DND-41 (cell line): ENCODE results near the gene AQP5.

Experiments
- ATAC-seq: fragments of 200-7000 bp; cut with Tn5 transposase; 3 replicates; pipeline ENCODE4 v1.9.1; 2021; ENCODE audit warnings: low read depth; ENCODE audit not compliant: insufficient read depth
- DNase-seq: peaks from one replicate; pipeline ENCODE4 v3.0.0-alpha.2; 2020
- H2AFZ ChIP-seq: 2 replicates; pipeline ENCODE4 v1.6.0; 2012; ENCODE audit warnings: low read depth, low read length
- H3K27ac ChIP-seq: 2 replicates; pipeline ENCODE4 v1.5.1; 2012; ENCODE audit warnings: low read length, inconsistent platforms
- H3K27me3 ChIP-seq: fragments of 200-600 bp; sonication (generic); 2 replicates; pipeline ENCODE4 v1.6.0; 2012; ENCODE audit warnings: low read length, mild to moderate bottlenecking, inconsistent platforms; ENCODE audit not compliant: insufficient read depth, poor library complexity
- H3K36me3 ChIP-seq: 2 replicates; pipeline ENCODE4 v1.5.1; 2012; ENCODE audit warnings: low read length, inconsistent platforms; ENCODE audit not compliant: insufficient read depth
- H3K4me1 ChIP-seq: 2 replicates; pipeline ENCODE4 v1.5.1; 2012; ENCODE audit warnings: mild to moderate bottlenecking, low read length; ENCODE audit not compliant: insufficient read depth
- H3K4me2 ChIP-seq: 2 replicates; pipeline ENCODE4 v1.6.0; 2012; ENCODE audit warnings: mild to moderate bottlenecking, moderate library complexity, low read length, inconsistent platforms; ENCODE audit not compliant: insufficient read depth
- H3K4me3 ChIP-seq, 2 experiments: fragments of 200-600 bp in 1 of 2; shearing (Covaris generic) in 1 of 2; 2 replicates each; pipeline ENCODE4 v1.5.1; 2012 to 2016; ENCODE audit warnings: inconsistent platforms in 2 of 2, low read length in 2 of 2, mild to moderate bottlenecking in 2 of 2, low read depth in 1 of 2, moderate library complexity in 1 of 2
- H3K79me2 ChIP-seq: 2 replicates; pipeline ENCODE4 v1.6.0; 2012; ENCODE audit warnings: low read length, inconsistent platforms; ENCODE audit not compliant: insufficient read depth
- H3K9ac ChIP-seq: 2 replicates; pipeline ENCODE4 v1.6.0; 2012; ENCODE audit warnings: low read depth, mild to moderate bottlenecking, inconsistent platforms, low read length, moderate library complexity
- H3K9me3 ChIP-seq: 2 replicates; pipeline ENCODE4 v1.5.1; 2012; ENCODE audit warnings: low read length, moderate library complexity, mild to moderate bottlenecking, inconsistent platforms; ENCODE audit not compliant: insufficient read depth, severe bottlenecking
- H4K20me1 ChIP-seq: 2 replicates; pipeline ENCODE4 v1.6.0; 2012; ENCODE audit warnings: low read length; ENCODE audit not compliant: insufficient read depth
- EZH2 ChIP-seq: IDR thresholded peaks from 3 replicates; pipeline ENCODE4 v1.6.1; 2012; ENCODE audit warnings: borderline replicate concordance, low read depth, mild to moderate bottlenecking, moderate library complexity, low read length, inconsistent platforms; ENCODE audit not compliant: severe bottlenecking
- TF ChIP-seq, protein P1 (sequence below): IDR thresholded peaks from 2 replicates; pipeline ENCODE4 v1.5.1; 2012; ENCODE audit warnings: borderline replicate concordance, low read length, moderate library complexity, mild to moderate bottlenecking; ENCODE audit not compliant: poor library complexity, severe bottlenecking; ENCODE audit errors: extremely low read depth

Gene AQP5

DNA sequence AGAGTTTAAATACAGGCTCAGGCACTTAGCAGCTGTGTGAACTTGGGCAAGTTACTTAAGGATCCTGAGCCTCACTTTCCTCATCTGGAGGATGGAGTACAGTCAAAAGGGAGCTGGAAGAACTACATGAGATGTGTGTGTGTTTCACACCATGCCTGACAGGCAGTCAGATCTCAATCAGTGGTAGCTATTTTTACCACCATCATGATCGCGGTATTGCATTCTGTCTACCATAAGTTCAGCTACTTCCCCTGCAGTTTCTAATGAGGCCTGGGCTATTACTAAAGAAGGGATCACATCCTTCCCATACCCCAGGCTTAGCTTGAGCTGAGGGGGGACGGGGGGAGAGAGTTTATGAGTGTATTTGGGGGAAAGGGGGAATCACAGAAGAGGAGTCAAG is 18.1 kb downstream of the AQP5 start:
- Histone ChIP-seq H3K27ac (no peak overlapping the region), H2AFZ (no peak overlapping the region), H3K4me3 (no peak overlapping the region), H3K4me2 (no peak overlapping the region), H3K79me2 (no peaks in the 10 kb centered on the region), H3K4me1 (no peaks in the 10 kb centered on the region), H3K9ac (no peak overlapping the region), H3K27me3 (no peaks in the 10 kb centered on the region), H3K36me3 (no peaks in the 10 kb centered on the region), H4K20me1 (peaks cover 4% of the 10 kb centered on the region; the same call in 1 of the 2 replicates), H3K9me3 (no peaks in the 10 kb centered on the region)
- no peak for TF ChIP-seq EZH2
- TF ChIP-seq, protein P1, sequence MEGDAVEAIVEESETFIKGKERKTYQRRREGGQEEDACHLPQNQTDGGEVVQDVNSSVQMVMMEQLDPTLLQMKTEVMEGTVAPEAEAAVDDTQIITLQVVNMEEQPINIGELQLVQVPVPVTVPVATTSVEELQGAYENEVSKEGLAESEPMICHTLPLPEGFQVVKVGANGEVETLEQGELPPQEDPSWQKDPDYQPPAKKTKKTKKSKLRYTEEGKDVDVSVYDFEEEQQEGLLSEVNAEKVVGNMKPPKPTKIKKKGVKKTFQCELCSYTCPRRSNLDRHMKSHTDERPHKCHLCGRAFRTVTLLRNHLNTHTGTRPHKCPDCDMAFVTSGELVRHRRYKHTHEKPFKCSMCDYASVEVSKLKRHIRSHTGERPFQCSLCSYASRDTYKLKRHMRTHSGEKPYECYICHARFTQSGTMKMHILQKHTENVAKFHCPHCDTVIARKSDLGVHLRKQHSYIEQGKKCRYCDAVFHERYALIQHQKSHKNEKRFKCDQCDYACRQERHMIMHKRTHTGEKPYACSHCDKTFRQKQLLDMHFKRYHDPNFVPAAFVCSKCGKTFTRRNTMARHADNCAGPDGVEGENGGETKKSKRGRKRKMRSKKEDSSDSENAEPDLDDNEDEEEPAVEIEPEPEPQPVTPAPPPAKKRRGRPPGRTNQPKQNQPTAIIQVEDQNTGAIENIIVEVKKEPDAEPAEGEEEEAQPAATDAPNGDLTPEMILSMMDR = no peak
- ATAC-seq (no peak), DNase-seq (no peak)

DNA sequence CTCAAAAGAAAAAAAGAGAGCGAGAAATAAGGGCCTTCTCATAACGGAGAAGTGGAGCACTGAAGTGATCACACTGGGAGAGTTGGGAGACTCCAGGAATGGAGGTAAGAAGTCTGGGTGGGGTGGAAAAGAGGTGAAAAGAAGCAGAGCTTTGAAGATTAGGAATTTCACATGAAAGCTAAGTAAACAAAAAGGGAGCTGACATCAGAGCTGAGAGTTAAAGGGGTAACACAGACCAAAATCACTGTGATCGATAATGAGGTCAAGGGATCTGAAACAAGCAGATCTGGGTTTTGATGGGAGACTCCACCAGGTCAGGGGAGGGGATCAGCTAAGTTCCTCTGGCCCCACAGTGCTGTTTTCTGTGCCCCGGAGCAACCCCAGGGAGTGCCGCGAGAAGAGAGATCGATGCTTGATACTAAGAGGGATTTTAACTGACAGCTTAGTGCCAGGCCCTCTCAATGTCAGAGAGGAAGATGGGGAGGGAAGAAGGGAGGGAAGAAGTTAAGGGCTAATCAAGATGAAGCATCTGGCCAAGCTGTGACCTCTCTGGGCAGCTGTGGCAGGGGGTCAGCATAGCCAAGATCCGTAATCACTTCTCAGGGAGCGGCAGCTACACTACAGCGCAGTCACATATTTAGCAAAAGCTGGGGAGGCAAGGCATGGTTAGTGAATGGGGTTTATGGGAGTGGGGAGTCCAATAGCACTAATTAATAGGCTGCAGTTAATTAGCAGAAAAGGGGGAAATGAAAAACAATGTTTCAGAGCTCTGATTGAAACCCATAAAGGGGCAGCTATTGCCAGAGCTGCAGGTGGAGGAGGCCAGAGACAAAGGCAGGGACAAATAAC is 19.1 kb downstream of the AQP5 start:
- no peaks in the 10 kb centered on the region for H3K27me3 ChIP-seq
- no peaks in the 10 kb centered on the region for H3K36me3 ChIP-seq
- no peaks in the 10 kb centered on the region for H3K9me3 ChIP-seq
- no peak overlapping the region for H3K4me2 ChIP-seq
- no peaks in the 10 kb centered on the region for H3K4me1 ChIP-seq
- ATAC-seq = no peak
- H3K4me3 ChIP-seq = no peak overlapping the region
- no peak overlapping the region for H2AFZ ChIP-seq
- no peaks in the 10 kb centered on the region for H3K79me2 ChIP-seq
- TF ChIP-seq, protein P1 = no peak
- no peak for TF ChIP-seq EZH2
- no peak overlapping the region for H3K27ac ChIP-seq
- H4K20me1 ChIP-seq = no peaks in the 10 kb centered on the region
- DNase-seq = no peak
- no peak overlapping the region for H3K9ac ChIP-seq

DNA sequence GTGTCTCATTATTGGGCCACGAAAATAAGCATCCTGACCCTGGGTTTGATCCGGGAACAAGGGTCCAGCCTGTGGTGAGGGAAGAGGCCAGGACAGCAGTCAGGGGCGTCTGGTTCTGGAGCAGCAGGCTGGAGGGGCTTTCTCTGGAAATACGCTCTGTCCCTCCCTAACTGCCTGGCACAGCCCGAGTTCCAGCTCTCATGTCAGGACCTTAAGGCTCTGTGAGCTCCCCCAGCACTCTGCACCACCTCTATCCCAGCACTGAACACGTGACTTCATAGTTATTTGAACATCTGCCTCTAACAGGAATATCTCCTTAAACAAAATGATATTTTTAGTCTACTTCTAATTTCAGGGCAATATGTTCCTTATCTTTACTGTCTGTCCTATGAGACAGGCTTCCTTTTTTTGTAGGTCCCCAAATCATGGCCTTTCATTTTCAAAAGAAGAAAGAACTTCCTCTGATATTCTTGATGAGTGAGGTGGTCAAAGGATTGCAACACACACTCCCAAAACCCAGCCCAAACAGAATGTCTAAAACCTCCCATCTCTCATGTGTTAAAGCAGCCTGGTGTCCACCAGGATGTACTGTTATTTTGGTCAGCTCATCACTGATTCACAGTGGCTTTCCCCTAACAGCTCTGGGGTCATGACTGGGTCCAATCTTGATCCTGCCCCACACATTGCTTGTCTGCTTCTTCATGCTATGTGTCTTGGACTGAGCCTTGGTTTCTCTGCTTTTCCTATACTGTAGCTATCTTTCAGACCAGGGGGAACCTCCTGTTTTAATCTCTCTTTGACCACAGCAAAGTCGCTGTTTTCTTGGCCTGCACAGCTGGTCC is 20.8 kb downstream of the AQP5 start:
- Histone ChIP-seq H3K27me3 (no peaks in the 10 kb centered on the region), H4K20me1 (0 out of 2 replicates have a peak, but pooled peaks cover 2% of the 10 kb centered on the region), H3K4me3 (no peak overlapping the region), H3K9me3 (no peaks in the 10 kb centered on the region), H3K79me2 (no peaks in the 10 kb centered on the region), H3K9ac (no peak overlapping the region), H3K4me2 (no peak overlapping the region), H3K36me3 (peaks cover 9% of the 10 kb centered on the region), H3K27ac (no peak overlapping the region), H3K4me1 (no peaks in the 10 kb centered on the region), H2AFZ (no peak overlapping the region)
- TF ChIP-seq, protein P1 = no peak
- no peak for TF ChIP-seq EZH2
- ATAC-seq = no peak
- DNase-seq = no peak
